HG02588 (cell line): ENCODE results near the gene PCSK6.
"Not testable (repeated sequence)": the region's sequence is repeated elsewhere in the genome, so short reads cannot be mapped to it uniquely, and the experiment has no call there.

Experiments used
- ATAC-seq: cut with Tn5 transposase; IDR thresholded peaks from one replicate; pipeline ENCODE4 v1.9.1; 2021; ENCODE audit warnings: mild to moderate bottlenecking, moderate library complexity; ENCODE audit not compliant: unreplicated experiment

The PCSK6 gene

GRCh38 chr15:101464256-101464998 lies 25.1 kb downstream of the PCSK6 start:
- no peak for ATAC-seq

- not testable (repeated sequence) for ATAC-seq
Observed at GRCh38 chr15:101463696-101464095, 25.8 kb downstream of the PCSK6 start.

- ATAC-seq = no peak
Observed at GRCh38 chr15:101463270-101463669, 26.2 kb downstream of the PCSK6 start.

- ATAC-seq = no peak
Observed at GRCh38 chr15:101461097-101461496, 28.4 kb downstream of the PCSK6 start.

GRCh38 chr15:101459579-101460300 lies 29.8 kb downstream of the PCSK6 start:
- no peak for ATAC-seq

GRCh38 chr15:101458908-101459578 lies 30.5 kb downstream of the PCSK6 start:
- no peak for ATAC-seq

GRCh38 chr15:101458158-101458900 lies 31.2 kb downstream of the PCSK6 start:
- no peak for ATAC-seq

- no peak for ATAC-seq
Observed at GRCh38 chr15:101457696-101458095, 31.8 kb downstream of the PCSK6 start.

GRCh38 chr15:101456057-101456739 lies 33.3 kb downstream of the PCSK6 start:
- no peak for ATAC-seq

GRCh38 chr15:101455291-101456025 lies 34.0 kb downstream of the PCSK6 start:
- no peak for ATAC-seq

GRCh38 chr15:101454781-101455180 lies 34.7 kb downstream of the PCSK6 start:
- not testable (repeated sequence) for ATAC-seq

GRCh38 chr15:101454365-101454764 lies 35.1 kb downstream of the PCSK6 start:
- no peak for ATAC-seq

- ATAC-seq = no peak
Observed at GRCh38 chr15:101453123-101454120, 36.1 kb downstream of the PCSK6 start.

GRCh38 chr15:101452572-101452971 lies 36.9 kb downstream of the PCSK6 start:
- ATAC-seq = no peak

- no peak for ATAC-seq
Observed at GRCh38 chr15:101451846-101452245, 37.7 kb downstream of the PCSK6 start.

GRCh38 chr15:101451266-101451799 lies 38.2 kb downstream of the PCSK6 start:
- ATAC-seq = no peak

GRCh38 chr15:101450403-101451265 lies 38.9 kb downstream of the PCSK6 start:
- ATAC-seq = no peak
